Neuronal stem cell (in vitro differentiated cells): ENCODE data around the gene PGAM4.

Experiments used
- DNase-seq: peaks from one replicate; pipeline ENCODE4 v3.0.0-alpha.2; 2013; ENCODE audit warnings: low spot score
- H2AFZ ChIP-seq: one replicate; pipeline ENCODE4 v1.6.1; 2013; ENCODE audit warnings: mild to moderate bottlenecking, low read length, inconsistent platforms
- H2AK5ac ChIP-seq: 2 replicates; pipeline ENCODE4 v1.6.1; 2013; ENCODE audit warnings: low read depth, mild to moderate bottlenecking, inconsistent platforms, low read length, moderate library complexity, mixed read lengths
- H2BK120ac ChIP-seq: 2 replicates; pipeline ENCODE4 v1.6.1; 2013; ENCODE audit warnings: low read depth, mild to moderate bottlenecking, inconsistent platforms, low read length, moderate library complexity, mixed read lengths
- H2BK12ac ChIP-seq: one replicate; pipeline ENCODE4 v1.6.1; 2013; ENCODE audit warnings: low read length, inconsistent platforms
- H2BK15ac ChIP-seq: 2 replicates; pipeline ENCODE4 v1.6.1; 2013; ENCODE audit warnings: mild to moderate bottlenecking, low read length, inconsistent platforms, mixed read lengths
- H2BK5ac ChIP-seq: one replicate; pipeline ENCODE4 v1.6.1; 2013; ENCODE audit warnings: inconsistent platforms, mild to moderate bottlenecking, low read length, moderate library complexity
- H3K14ac ChIP-seq: one replicate; pipeline ENCODE4 v1.6.1; 2013; ENCODE audit warnings: low read length, inconsistent platforms
- H3K18ac ChIP-seq: 2 replicates; pipeline ENCODE4 v1.6.1; 2013; ENCODE audit warnings: low read length, inconsistent platforms
- H3K23ac ChIP-seq: 2 replicates; pipeline ENCODE4 v1.6.1; 2013; ENCODE audit warnings: low read depth, mild to moderate bottlenecking, mixed read lengths, low read length, inconsistent platforms; ENCODE audit not compliant: poor library complexity
- H3K27ac ChIP-seq: replicated peaks from 3 replicates; pipeline ENCODE4 v1.5.1; 2013; ENCODE audit warnings: low read length, inconsistent platforms
- H3K27me3 ChIP-seq, 3 experiments: 2 replicates each; pipeline ENCODE4 v1.6.1; 2013; ENCODE audit warnings: low read length in 3 of 3, mild to moderate bottlenecking in 2 of 3, inconsistent platforms in 1 of 3, low read depth in 1 of 3, mixed read lengths in 1 of 3, moderate library complexity in 1 of 3; ENCODE audit not compliant: control insufficient read depth in 3 of 3, insufficient read depth in 3 of 3
- H3K36me3 ChIP-seq, 2 donors: replicated peaks in 1 of 2; 2 replicates each; pipeline ENCODE4 v1.6.1; 2013; ENCODE audit warnings: low read length in 2 of 2; ENCODE audit not compliant: control insufficient read depth in 2 of 2, insufficient read depth in 2 of 2
- H3K4ac ChIP-seq: 2 replicates; pipeline ENCODE4 v1.6.1; 2013; ENCODE audit warnings: inconsistent platforms, mild to moderate bottlenecking, low read length, moderate library complexity
- H3K4me1 ChIP-seq, 2 donors: 1 replicate in 1 of 2; 2 replicates in 1 of 2; pipeline ENCODE4 v1.6.1; 2013; ENCODE audit warnings: low read length in 2 of 2, low read depth in 1 of 2; ENCODE audit not compliant: control insufficient read depth in 2 of 2, insufficient read depth in 1 of 2
- H3K4me2 ChIP-seq: one replicate; pipeline ENCODE4 v1.6.1; 2013; ENCODE audit warnings: mild to moderate bottlenecking, low read length, inconsistent platforms; ENCODE audit not compliant: insufficient read depth, poor library complexity, severe bottlenecking
- H3K4me3 ChIP-seq, 2 donors: 2 replicates each; pipeline ENCODE4 v1.5.1; 2013; ENCODE audit warnings: low read length in 2 of 2, mild to moderate bottlenecking in 2 of 2, inconsistent platforms in 1 of 2, moderate library complexity in 1 of 2
- H3K79me1 ChIP-seq: one replicate; pipeline ENCODE4 v1.6.1; 2013; ENCODE audit warnings: low read depth, mild to moderate bottlenecking, inconsistent platforms, low read length, moderate library complexity
- H3K9ac ChIP-seq: one replicate; pipeline ENCODE4 v1.6.1; 2013; ENCODE audit warnings: mild to moderate bottlenecking, low read depth, low read length, inconsistent platforms; ENCODE audit not compliant: poor library complexity
- H3K9me3 ChIP-seq, 2 donors: replicated peaks in 1 of 2; 2 replicates each; pipeline versions ENCODE3 to v1.6.1; 2013; ENCODE audit warnings: low read length in 2 of 2, mild to moderate bottlenecking in 2 of 2, inconsistent platforms in 1 of 2, low read depth in 1 of 2, mixed read lengths in 1 of 2, moderate library complexity in 1 of 2; ENCODE audit not compliant: control insufficient read depth in 2 of 2, insufficient read depth in 1 of 2
- H4K8ac ChIP-seq: one replicate; pipeline ENCODE4 v1.6.1; 2013; ENCODE audit warnings: low read depth, mild to moderate bottlenecking, inconsistent platforms, low read length, moderate library complexity
- H4K91ac ChIP-seq: one replicate; pipeline ENCODE4 v1.6.1; 2013; ENCODE audit warnings: low read length, low read depth, mild to moderate bottlenecking, inconsistent platforms; ENCODE audit not compliant: poor library complexity
- WGBS, 2 donors: extraction: QIAGEN DNeasy Blood & Tissue Kit; methylation state at CpG; one replicate each; pipeline ENCODE4 v1.1.7; 2013; ENCODE audit warnings: missing lambda C conversion rate in 2 of 2, mixed read lengths in 1 of 2; ENCODE audit not compliant: insufficient read length in 2 of 2, insufficient replicate concordance in 1 of 2; ENCODE audit errors: extremely low coverage in 2 of 2; 5-methylcytosine and 5-hydroxymethylcytosine counted together

The PGAM4 gene

DNA sequence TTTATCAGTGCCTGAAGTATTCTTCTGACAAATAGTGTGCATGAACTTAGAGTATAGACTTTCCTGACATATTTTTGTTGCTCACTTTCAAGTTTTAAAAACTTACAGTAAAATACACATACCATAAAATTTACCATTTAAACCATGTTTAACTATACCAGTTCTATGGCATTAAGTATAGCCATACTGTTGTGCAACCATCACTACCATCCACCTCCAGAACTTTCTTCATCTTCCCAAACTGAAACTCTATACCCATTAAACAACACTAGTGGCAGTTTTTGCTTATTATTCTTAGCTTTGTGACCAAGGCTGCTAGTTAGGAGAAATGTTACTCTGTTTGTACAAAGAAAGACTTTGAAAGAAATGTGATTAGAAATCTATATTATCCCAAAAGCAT is 33.1 kb downstream of the PGAM4 start:
- no peak overlapping the region for H3K4ac ChIP-seq
- H2BK15ac ChIP-seq, result no peak overlapping the region
- DNase-seq, result no peak
- H3K9me3 ChIP-seq, result peaks cover 0 to 1% of the 10 kb centered on the region in 2 donors
- no peak overlapping the region for H4K8ac ChIP-seq
- no peak overlapping the region for H3K9ac ChIP-seq
- H2BK120ac ChIP-seq, result no peak overlapping the region
- H3K23ac ChIP-seq, result no peak overlapping the region
- H2BK5ac ChIP-seq, result no peak overlapping the region
- no peak overlapping the region for H3K14ac ChIP-seq
- no peaks in the 10 kb centered on the region for H3K79me1 ChIP-seq
- H2BK12ac ChIP-seq, result no peak overlapping the region
- H3K4me1 ChIP-seq, result no peaks in the 10 kb centered on the region
- H2AK5ac ChIP-seq, result no peak overlapping the region
- no peak overlapping the region for H3K4me2 ChIP-seq
- no peaks in the 10 kb centered on the region for H3K27me3 ChIP-seq
- H3K4me3 ChIP-seq, result no peak overlapping the region
- H2AFZ ChIP-seq, result no peak overlapping the region
- H3K27ac ChIP-seq, result no peak overlapping the region
- H4K91ac ChIP-seq, result no peak overlapping the region
- no peaks in the 10 kb centered on the region for H3K36me3 ChIP-seq
- H3K18ac ChIP-seq, result no peak overlapping the region

DNA sequence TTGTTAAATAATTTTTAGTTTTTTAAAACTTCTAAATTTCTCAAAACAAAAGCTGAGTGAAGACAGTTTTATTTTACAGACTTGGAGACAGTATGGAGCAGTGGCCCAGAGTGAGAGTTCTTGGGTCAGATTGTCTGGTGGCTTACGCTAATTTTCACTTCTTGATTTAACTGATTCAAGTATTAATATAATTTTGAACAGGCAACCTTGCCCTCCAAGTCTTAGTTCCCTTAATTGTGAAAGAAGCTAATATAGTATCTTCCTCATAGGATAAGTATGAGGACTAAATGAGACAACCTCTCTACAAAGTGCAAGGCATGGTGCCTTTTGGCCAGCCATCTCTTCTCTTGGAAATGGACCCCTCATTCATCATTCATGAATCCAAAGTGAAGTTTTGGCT is 33.6 kb downstream of the PGAM4 start:
- Histone ChIP-seq H3K36me3 (no peaks in the 10 kb centered on the region), H3K4me3 (no peak overlapping the region), H3K9me3 (peaks cover 0 to 1% of the 10 kb centered on the region in 2 donors), H2AFZ (no peak overlapping the region), H3K27ac (no peak overlapping the region), H3K23ac (no peak overlapping the region), H3K27me3 (no peaks in the 10 kb centered on the region), H2BK12ac (no peak overlapping the region), H4K91ac (no peak overlapping the region), H2BK15ac (no peak overlapping the region), H3K79me1 (no peaks in the 10 kb centered on the region), H2BK120ac (no peak overlapping the region), H3K4me1 (no peaks in the 10 kb centered on the region), H2AK5ac (no peak overlapping the region), H3K4me2 (no peak overlapping the region), H3K14ac (no peak overlapping the region), H4K8ac (no peak overlapping the region), H3K18ac (no peak overlapping the region), H3K9ac (no peak overlapping the region), H3K4ac (no peak overlapping the region), H2BK5ac (no peak overlapping the region)
- no CpG with 5 or more reads among the region's 1 CpG for WGBS, 2 donors
- DNase-seq, result no peak

DNA sequence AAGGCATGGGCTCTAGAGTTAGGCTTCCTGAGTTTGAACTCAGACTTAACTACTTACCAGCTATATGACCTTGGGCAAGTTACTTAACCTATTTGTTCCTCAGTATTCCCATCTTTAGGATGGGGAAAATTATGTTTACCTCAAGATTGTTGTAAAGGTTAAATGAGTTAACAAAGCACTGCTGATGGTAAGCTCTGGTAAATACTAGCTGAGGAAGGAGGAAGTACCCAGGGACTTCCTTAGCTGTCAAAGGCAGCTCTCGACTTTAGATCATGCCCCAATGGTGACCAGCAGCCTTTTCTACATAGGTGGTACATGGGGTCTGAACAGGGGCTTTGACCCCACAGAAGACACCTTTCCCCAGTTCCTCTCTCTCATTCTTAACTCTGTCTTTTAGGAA is 38.9 kb downstream of the PGAM4 start:
- H3K4me1 ChIP-seq, result no peaks in the 10 kb centered on the region
- WGBS, 2 donors, result no CpG with 5 or more reads among the region's 1 CpG
- no peak overlapping the region for H3K4me3 ChIP-seq
- H3K9me3 ChIP-seq, result peaks cover 0 to 1% of the 10 kb centered on the region in 2 donors
- H2BK120ac ChIP-seq, result no peak overlapping the region
- H3K23ac ChIP-seq, result no peak overlapping the region
- no peak overlapping the region for H2AK5ac ChIP-seq
- DNase-seq, result no peak
- no peak overlapping the region for H3K9ac ChIP-seq
- no peak overlapping the region for H2BK15ac ChIP-seq
- no peak overlapping the region for H3K18ac ChIP-seq
- no peak overlapping the region for H3K14ac ChIP-seq
- H4K8ac ChIP-seq, result no peak overlapping the region
- H2BK5ac ChIP-seq, result no peak overlapping the region
- H3K27ac ChIP-seq, result no peak overlapping the region
- no peak overlapping the region for H4K91ac ChIP-seq
- H3K4me2 ChIP-seq, result no peak overlapping the region
- H3K4ac ChIP-seq, result no peak overlapping the region
- no peaks in the 10 kb centered on the region for H3K27me3 ChIP-seq
- H2BK12ac ChIP-seq, result no peak overlapping the region
- no peak overlapping the region for H2AFZ ChIP-seq
- no peaks in the 10 kb centered on the region for H3K36me3 ChIP-seq
- H3K79me1 ChIP-seq, result no peaks in the 10 kb centered on the region

DNA sequence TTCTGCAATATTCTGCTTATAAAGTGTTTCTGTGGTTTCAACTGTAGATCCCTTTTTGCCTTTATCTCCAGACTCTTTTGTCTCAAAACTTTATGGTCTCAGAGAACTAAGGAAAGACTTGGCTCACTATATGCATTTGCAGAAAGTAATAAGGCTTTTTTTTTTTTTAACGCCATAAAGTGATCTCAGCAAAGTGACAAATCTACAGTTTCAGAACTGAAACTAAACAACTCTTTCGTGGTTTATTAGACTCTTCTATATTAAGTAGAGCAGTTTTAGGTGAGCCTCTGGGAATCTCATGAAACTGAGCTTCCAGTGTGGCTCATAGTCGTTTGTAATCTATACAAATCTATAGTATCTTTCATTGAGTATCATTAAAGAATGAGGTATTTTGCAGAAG is 43.7 kb downstream of the PGAM4 start:
- Histone ChIP-seq H4K8ac (no peak overlapping the region), H3K4me1 (no peaks in the 10 kb centered on the region), H2BK15ac (no peak overlapping the region), H2AK5ac (no peak overlapping the region), H3K18ac (no peak overlapping the region), H2BK12ac (no peak overlapping the region), H3K4ac (no peak overlapping the region), H3K4me3 (no peak overlapping the region), H3K14ac (no peak overlapping the region), H2BK120ac (no peak overlapping the region), H3K79me1 (no peaks in the 10 kb centered on the region), H3K9ac (no peak overlapping the region), H2AFZ (no peak overlapping the region), H2BK5ac (no peak overlapping the region), H3K4me2 (no peak overlapping the region), H3K36me3 (no peaks in the 10 kb centered on the region), H3K27me3 (no peaks in the 10 kb centered on the region), H3K23ac (no peak overlapping the region), H3K9me3 (peaks cover 0 to 3% of the 10 kb centered on the region in 2 donors), H3K27ac (no peak overlapping the region), H4K91ac (no peak overlapping the region)
- no CpG with 5 or more reads among the region's 3 CpGs for WGBS, 2 donors
- DNase-seq, result no peak
